HCT116 (cell line): ENCODE results near the gene PPM1B. TPM values are rescaled to one million over a fixed set of nuclear protein-coding genes. Genes with fewer than 3 reads are reported as not detected.

Experiments
- ATAC-seq: fragments of 200-7000 bp; cut with Tn5 transposase; 2 replicates; pipeline ENCODE4 v1.9.1; 2020; ENCODE audit warnings: mild to moderate bottlenecking, moderate library complexity
- BruUV-seq: library from RNA; stranded (reverse); fragments of 400-500 nt; replicated peaks from 2 replicates; lab custom pipeline; 2021; lab: Mats Ljungman, UMichigan
- CTCF ChIA-PET: fragments of 300-600 bp; sonication (Branson Sonifier 250); formaldehyde crosslinking; loops from one replicate; lab custom pipeline; 2021; ENCODE audit warnings: antibody characterized with exemption; lab: Charles Lee
- POLR2A ChIA-PET: fragments of 300-600, 350-600 bp; sonication (Branson Sonifier 250); formaldehyde crosslinking; loops from one replicate; lab custom pipeline; 2021; ENCODE audit warnings: antibody characterized with exemption; lab: Charles Lee
- RAD21 ChIA-PET, 2 experiments: fragments of 300-600 bp; sonication (Branson Sonifier 250); formaldehyde crosslinking; loops; one replicate each; lab custom pipeline; 2023; ENCODE audit warnings: low total read pairs in 2 of 2; ENCODE audit not compliant: uncharacterized antibody in 2 of 2, unreplicated experiment in 2 of 2, low non-redundant PET in 1 of 2; lab: Charles Lee
- DNase-seq: peaks from one replicate; pipeline ENCODE4 v3.0.0-alpha.2; 2010; ENCODE audit warnings: low read depth, low spot score
- H2AFZ ChIP-seq: fragments of 200-600 bp; shearing (Covaris generic), sonication (generic); 2 replicates; pipeline ENCODE4 v1.6.1; 2017; ENCODE audit warnings: low read depth, mixed run types, mixed read lengths, antibody characterized with exemption, low read length; ENCODE audit not compliant: poor library complexity, severe bottlenecking
- H3K27ac ChIP-seq: 2 replicates; pipeline ENCODE4 v1.5.1; 2012; ENCODE audit warnings: low read depth, low read length
- H3K27me3 ChIP-seq: fragments of 200-600 bp; sonication (generic); 2 replicates; pipeline ENCODE4 v1.6.1; 2016; ENCODE audit warnings: mixed run types, low read length, mixed read lengths; ENCODE audit not compliant: insufficient read depth
- H3K36me3 ChIP-seq, 2 experiments: fragments of 200-500 bp in 1 of 2; fragments of 200-600 bp in 1 of 2; sonication (Bioruptor generic) in 1 of 2; sonication (generic) in 1 of 2; 2 replicates each; pipeline versions ENCODE4 v1.5.1 to v1.6.1; 2014 to 2016; ENCODE audit warnings: low read length in 2 of 2, inconsistent platforms in 1 of 2, mixed read lengths in 1 of 2, mixed run types in 1 of 2; ENCODE audit not compliant: insufficient read depth in 2 of 2, control insufficient read depth in 1 of 2
- H3K4me1 ChIP-seq, 2 experiments: fragments of 200-600 bp in 1 of 2; sonication (generic) in 1 of 2; 2 replicates each; pipeline versions ENCODE4 v1.5.1 to v1.6.1; 2012 to 2017; ENCODE audit warnings: low read length in 2 of 2, inconsistent platforms in 1 of 2, mild to moderate bottlenecking in 1 of 2, mixed read lengths in 1 of 2, mixed run types in 1 of 2, moderate library complexity in 1 of 2; ENCODE audit not compliant: insufficient read depth in 2 of 2, control insufficient read depth in 1 of 2
- H3K4me2 ChIP-seq: fragments of 200-600 bp; sonication (generic); 2 replicates; pipeline ENCODE4 v1.6.1; 2017; ENCODE audit warnings: mixed run types, low read length, mixed read lengths
- H3K4me3 ChIP-seq, 2 experiments: fragments of 200-600 bp in 1 of 2; sonication (generic) in 1 of 2; replicated peaks in 1 of 2; 2 replicates each; pipeline ENCODE4 v1.5.1; 2011 to 2016; ENCODE audit warnings: low read length in 2 of 2, control low read depth in 1 of 2, low read depth in 1 of 2, mild to moderate bottlenecking in 1 of 2, mixed read lengths in 1 of 2, mixed run types in 1 of 2
- H3K79me2 ChIP-seq: fragments of 200-600 bp; sonication (generic); 2 replicates; pipeline ENCODE4 v1.6.1; 2017; ENCODE audit warnings: mild to moderate bottlenecking, mixed run types, low read length, moderate library complexity, mixed read lengths; ENCODE audit not compliant: insufficient read depth
- H3K9ac ChIP-seq: fragments of 200-600 bp; sonication (generic); 2 replicates; pipeline ENCODE4 v1.6.1; 2016; ENCODE audit warnings: low read length, mixed read lengths
- H3K9me2 ChIP-seq: fragments of 200-600 bp; sonication (generic), shearing (Covaris generic); 2 replicates; pipeline ENCODE4 v1.6.1; 2017; ENCODE audit warnings: mixed run types, mild to moderate bottlenecking, moderate library complexity; ENCODE audit not compliant: insufficient read depth
- H3K9me3 ChIP-seq, 2 experiments: fragments of 200-500 bp in 1 of 2; fragments of 200-600 bp in 1 of 2; sonication (Bioruptor generic) in 1 of 2; sonication (generic) in 1 of 2; 2 replicates each; pipeline ENCODE4 v1.6.1; 2014 to 2017; ENCODE audit warnings: low read length in 2 of 2, mixed read lengths in 2 of 2, inconsistent platforms in 1 of 2, low read depth in 1 of 2, mild to moderate bottlenecking in 1 of 2, mixed run types in 1 of 2, moderate library complexity in 1 of 2; ENCODE audit not compliant: control insufficient read depth in 1 of 2, insufficient read depth in 1 of 2
- H4K20me1 ChIP-seq: fragments of 200-600 bp; sonication (generic), shearing (Covaris generic); 2 replicates; pipeline ENCODE4 v1.6.1; 2017; ENCODE audit warnings: mixed run types, mild to moderate bottlenecking, moderate library complexity; ENCODE audit not compliant: insufficient read depth
- ELF1 ChIP-seq: IDR thresholded peaks from 2 replicates; pipeline ENCODE4 v1.6.1; 2012; ENCODE audit warnings: low read depth, borderline replicate concordance
- EZH2 ChIP-seq: fragments of 200-600 bp; sonication (generic); IDR thresholded peaks from 2 replicates; pipeline ENCODE4 v1.6.1; 2017; ENCODE audit warnings: antibody characterized with exemption, mixed run types
- FOSL1 ChIP-seq: IDR thresholded peaks from 2 replicates; pipeline ENCODE4 v1.6.1; 2012; ENCODE audit warnings: low read depth
- POLR2A ChIP-seq: IDR thresholded peaks from 2 replicates; pipeline ENCODE4 v1.7.0; 2011; ENCODE audit warnings: borderline replicate concordance; ENCODE audit not compliant: insufficient read depth, insufficient read length; ENCODE audit errors: extremely low read depth
- POLR2AphosphoS5 ChIP-seq: IDR thresholded peaks from 2 replicates; pipeline ENCODE4 v1.6.1; 2011; ENCODE audit warnings: mild to moderate bottlenecking, low read depth, low read length, moderate library complexity
- RAD21 ChIP-seq: IDR thresholded peaks from 2 replicates; pipeline ENCODE4 v1.6.1; 2012; ENCODE audit warnings: low read depth, mild to moderate bottlenecking
- TCF7L2 ChIP-seq: IDR thresholded peaks from 2 replicates; pipeline ENCODE4 v1.7.0; 2011; ENCODE audit warnings: borderline replicate concordance, inconsistent platforms; ENCODE audit not compliant: insufficient read depth, insufficient read length; ENCODE audit errors: extremely low read depth
- YY1 ChIP-seq: IDR thresholded peaks from 2 replicates; pipeline ENCODE4 v1.6.1; 2011; ENCODE audit warnings: low read length, low read depth, moderate library complexity, mild to moderate bottlenecking; ENCODE audit not compliant: insufficient replicate concordance; ENCODE audit errors: extremely low read depth
- intact Hi-C: fragments of 100-400 bp; cut with micrococcal nuclease; formaldehyde crosslinking; loops from 2 replicates; pipeline ENCODE4 v1.10.0; 2022
- total RNA-seq: library from RNA; stranded (reverse); gene quantifications from one replicate; pipeline ENCODE4 v1.2.1, GENCODE V29; 2021; ENCODE audit not compliant: unreplicated experiment
- TF ChIP-seq, protein P1 (sequence below): IDR thresholded peaks from 2 replicates; pipeline ENCODE4 v1.6.1; 2012
- TF ChIP-seq, protein P2 (sequence below): IDR thresholded peaks from 2 replicates; pipeline ENCODE4 v1.6.1; 2011; ENCODE audit warnings: mild to moderate bottlenecking, low read length, moderate library complexity; ENCODE audit not compliant: insufficient replicate concordance; ENCODE audit errors: extremely low read depth

PPM1B gene
- total RNA-seq, 1 experiment from 2014 or later: 36.9 TPM

DNA sequence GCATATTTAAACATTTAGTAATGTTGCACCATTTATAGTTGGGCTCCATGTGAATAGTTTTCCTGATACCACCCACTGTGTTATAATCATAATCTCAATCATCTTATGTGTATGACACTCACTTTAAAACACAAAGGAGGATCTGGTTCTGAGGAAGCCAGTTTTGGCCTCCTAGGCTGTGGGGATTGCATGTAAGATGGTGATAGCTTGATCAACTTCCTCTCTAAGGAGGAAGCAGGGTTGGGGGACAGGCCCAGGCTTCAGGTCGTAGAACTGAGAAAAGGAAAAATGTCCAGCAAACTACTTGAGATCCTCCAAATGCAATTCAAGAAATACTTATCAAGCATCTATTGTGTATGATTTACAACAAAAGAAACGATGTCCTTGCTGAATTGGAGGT lies 4.9 kb upstream of the PPM1B start (continued):
- no peak for TF ChIP-seq TCF7L2
- TF ChIP-seq EZH2: no peak
- TF ChIP-seq POLR2AphosphoS5: no peak
- TF ChIP-seq RAD21: no peak
- TF ChIP-seq YY1: no peak
- TF ChIP-seq, protein P1, sequence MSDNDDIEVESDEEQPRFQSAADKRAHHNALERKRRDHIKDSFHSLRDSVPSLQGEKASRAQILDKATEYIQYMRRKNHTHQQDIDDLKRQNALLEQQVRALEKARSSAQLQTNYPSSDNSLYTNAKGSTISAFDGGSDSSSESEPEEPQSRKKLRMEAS: no peak
- no peak for TF ChIP-seq POLR2A
- TF ChIP-seq ELF1: no peak

DNA sequence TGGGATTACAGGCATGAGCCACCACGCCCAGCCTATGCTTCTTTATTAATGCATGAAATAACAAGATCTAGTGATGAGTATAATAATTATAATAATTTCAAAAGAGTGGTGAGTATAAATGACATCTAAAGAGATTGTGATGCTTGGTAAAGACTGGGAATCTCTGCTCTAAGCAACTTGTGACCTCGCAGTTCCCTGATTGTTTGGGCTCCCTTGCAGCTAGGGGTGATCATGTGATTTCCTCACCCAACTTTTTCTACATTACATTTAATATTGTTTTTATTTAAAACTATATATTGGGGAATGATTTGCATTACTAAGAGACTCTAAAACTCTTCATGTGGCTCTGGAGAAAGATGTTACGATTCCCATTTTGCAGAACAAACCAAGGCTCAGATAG lies 4.1 kb upstream of the PPM1B start:
- POLR2A ChIA-PET: no interaction called here
- no TSS peak for BruUV-seq

More for the DNA sequence above, 4.1 kb upstream of the PPM1B start:
- DNase-seq (no peak), ATAC-seq (no peak)
- intact Hi-C loops: no loop called here
- H3K4me1 ChIP-seq: peaks cover 0 to 17% of the 10 kb centered on the region in 2 experiments; a peak in 3 of 4 replicates
- H3K9ac ChIP-seq: no peak overlapping the region
- CTCF ChIA-PET: no interaction called here
- no peak overlapping the region for H3K4me3 ChIP-seq
- TF ChIP-seq POLR2A (no peak), FOSL1 (no peak), TCF7L2 (no peak), POLR2AphosphoS5 (no peak)
- TF ChIP-seq, protein P2, sequence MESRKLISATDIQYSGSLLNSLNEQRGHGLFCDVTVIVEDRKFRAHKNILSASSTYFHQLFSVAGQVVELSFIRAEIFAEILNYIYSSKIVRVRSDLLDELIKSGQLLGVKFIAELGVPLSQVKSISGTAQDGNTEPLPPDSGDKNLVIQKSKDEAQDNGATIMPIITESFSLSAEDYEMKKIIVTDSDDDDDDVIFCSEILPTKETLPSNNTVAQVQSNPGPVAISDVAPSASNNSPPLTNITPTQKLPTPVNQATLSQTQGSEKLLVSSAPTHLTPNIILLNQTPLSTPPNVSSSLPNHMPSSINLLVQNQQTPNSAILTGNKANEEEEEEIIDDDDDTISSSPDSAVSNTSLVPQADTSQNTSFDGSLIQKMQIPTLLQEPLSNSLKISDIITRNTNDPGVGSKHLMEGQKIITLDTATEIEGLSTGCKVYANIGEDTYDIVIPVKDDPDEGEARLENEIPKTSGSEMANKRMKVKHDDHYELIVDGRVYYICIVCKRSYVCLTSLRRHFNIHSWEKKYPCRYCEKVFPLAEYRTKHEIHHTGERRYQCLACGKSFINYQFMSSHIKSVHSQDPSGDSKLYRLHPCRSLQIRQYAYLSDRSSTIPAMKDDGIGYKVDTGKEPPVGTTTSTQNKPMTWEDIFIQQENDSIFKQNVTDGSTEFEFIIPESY: no peak
- TF ChIP-seq, all 23 proteins: peak for 0
- no peaks in the 10 kb centered on the region for H3K9me2 ChIP-seq
- no peaks in the 10 kb centered on the region for H3K27me3 ChIP-seq
- H3K4me2 ChIP-seq: no peak overlapping the region
- no peak overlapping the region for H3K27ac ChIP-seq
- H3K36me3 ChIP-seq: no peaks in the 10 kb centered on the region
- no peaks in the 10 kb centered on the region for H3K9me3 ChIP-seq
- H4K20me1 ChIP-seq: no peaks in the 10 kb centered on the region
- H3K79me2 ChIP-seq: peaks cover 5% of the 10 kb centered on the region
- no peak overlapping the region for H2AFZ ChIP-seq
- RAD21 ChIA-PET: no interaction called here
